HG02943 (cell line): ENCODE measurements around the gene TMA7.
"Not testable (repeated sequence)": the region's sequence is repeated elsewhere in the genome, so short reads cannot be mapped to it uniquely, and the experiment has no call there.

Experiments used
- ATAC-seq: cut with Tn5 transposase; IDR thresholded peaks from one replicate; pipeline ENCODE4 v1.9.1; 2021; ENCODE audit warnings: mild to moderate bottlenecking, low read depth, moderate library complexity; ENCODE audit not compliant: unreplicated experiment

The TMA7 gene

GRCh38 chr3:48439820-48440589, at the start of gene TMA7, which contains the start of gene CCDC51:
Gene TMA7 (plus strand): TSS chr3:48440257. CDS start chr3:48440297, 40 bp downstream.
Gene CCDC51 (minus strand): TSS chr3:48440119. CDS start chr3:48435128, 4,991 bp downstream.
- peak; percentile 91 for ATAC-seq

GRCh38 chr3:48394391-48394790, 45.7 kb upstream of the TMA7 start:
- no peak for ATAC-seq

GRCh38 chr3:48395714-48396113, 44.3 kb upstream of the TMA7 start:
- ATAC-seq = no peak

GRCh38 chr3:48397767-48398681, 42.0 kb upstream of the TMA7 start:
- no peak for ATAC-seq

- ATAC-seq = no peak
Measured at GRCh38 chr3:48398701-48399386, 41.2 kb upstream of the TMA7 start.

GRCh38 chr3:48399387-48400172, 40.5 kb upstream of the TMA7 start:
- no peak for ATAC-seq

GRCh38 chr3:48400824-48401433, 39.1 kb upstream of the TMA7 start:
- no peak for ATAC-seq

GRCh38 chr3:48401434-48401901, 38.6 kb upstream of the TMA7 start:
- ATAC-seq = not testable (repeated sequence)

- no peak for ATAC-seq
Measured at GRCh38 chr3:48402281-48402732, 37.8 kb upstream of the TMA7 start.

- ATAC-seq = no peak
Measured at GRCh38 chr3:48402907-48403306, 37.1 kb upstream of the TMA7 start.

- no peak for ATAC-seq
Measured at GRCh38 chr3:48403533-48404439, 36.3 kb upstream of the TMA7 start.

GRCh38 chr3:48404440-48405342, 35.4 kb upstream of the TMA7 start:
- ATAC-seq = no peak

- ATAC-seq = no peak
Measured at GRCh38 chr3:48405343-48405881, 34.6 kb upstream of the TMA7 start.

- no peak for ATAC-seq
Measured at GRCh38 chr3:48405971-48406370, 34.1 kb upstream of the TMA7 start.

GRCh38 chr3:48406443-48407431, 33.3 kb upstream of the TMA7 start:
- ATAC-seq = no peak

- no peak for ATAC-seq
Measured at GRCh38 chr3:48407542-48408099, 32.4 kb upstream of the TMA7 start.
